ENCODE measurements around the gene PSD4.

Gene PSD4

GRCh38 chr2:113198790-113199612 lies 25.2 kb downstream of the PSD4 start:
- no peaks in the 10 kb centered on the region for H3K27me3 Mint-ChIP-seq
- H3K9me3 Mint-ChIP-seq: no peaks in the 10 kb centered on the region
- H3K36me3 Mint-ChIP-seq (ENCODE audit: low read depth): peaks cover 93% of the 10 kb centered on the region
- no peak overlapping the region for H3K4me3 Mint-ChIP-seq
- H3K4me1 Mint-ChIP-seq (ENCODE audit: low read depth): peaks cover 12% of the 10 kb centered on the region
- peak; percentile 85 for DNase-seq
- peak overlapping the region; percentile 26 for H3K27ac Mint-ChIP-seq

GRCh38 chr2:113200236-113200635 lies 26.5 kb downstream of the PSD4 start:
- peak overlapping the region; percentile 26 for H3K27ac Mint-ChIP-seq
- no peaks in the 10 kb centered on the region for H3K27me3 Mint-ChIP-seq
- peaks cover 20% of the 10 kb centered on the region for H3K4me1 Mint-ChIP-seq (ENCODE audit: low read depth)
- H3K36me3 Mint-ChIP-seq (ENCODE audit: low read depth): peaks cover 83% of the 10 kb centered on the region
- H3K9me3 Mint-ChIP-seq: no peaks in the 10 kb centered on the region
- no peak for DNase-seq
- no peak overlapping the region for H3K4me3 Mint-ChIP-seq

- no peaks in the 10 kb centered on the region for H3K9me3 Mint-ChIP-seq
- H3K27ac Mint-ChIP-seq: peak overlapping the region; percentile 26
- no peak overlapping the region for H3K4me3 Mint-ChIP-seq
- peaks cover 77% of the 10 kb centered on the region for H3K36me3 Mint-ChIP-seq (ENCODE audit: low read depth)
- no peak for DNase-seq
- H3K27me3 Mint-ChIP-seq: no peaks in the 10 kb centered on the region
- H3K4me1 Mint-ChIP-seq (ENCODE audit: low read depth): peaks cover 21% of the 10 kb centered on the region
These were observed 27.1 kb downstream of the PSD4 start for GRCh38 chr2:113200736-113201490.

- Mint-ChIP-seq H3K27me3 (no peaks in the 10 kb centered on the region), H3K27ac (peak overlapping the region; percentile 26), H3K4me3 (no peak overlapping the region), H3K36me3 (ENCODE audit: low read depth) (peaks cover 69% of the 10 kb centered on the region), H3K4me1 (ENCODE audit: low read depth) (peaks cover 23% of the 10 kb centered on the region), H3K9me3 (no peaks in the 10 kb centered on the region)
- DNase-seq: no peak
These were observed 27.9 kb downstream of the PSD4 start for GRCh38 chr2:113201496-113202304.

- H3K27ac Mint-ChIP-seq: peak overlapping the region; percentile 47
- peaks cover 21% of the 10 kb centered on the region for H3K4me1 Mint-ChIP-seq (ENCODE audit: low read depth)
- no peak for DNase-seq
- no peaks in the 10 kb centered on the region for H3K27me3 Mint-ChIP-seq
- H3K4me3 Mint-ChIP-seq: no peak overlapping the region
- no peaks in the 10 kb centered on the region for H3K9me3 Mint-ChIP-seq
- H3K36me3 Mint-ChIP-seq (ENCODE audit: low read depth): peaks cover 60% of the 10 kb centered on the region
These were observed 28.8 kb downstream of the PSD4 start for GRCh38 chr2:113202305-113203216.

- peak; percentile 8 for DNase-seq
- peak overlapping the region; percentile 47 for H3K27ac Mint-ChIP-seq
- H3K9me3 Mint-ChIP-seq: no peaks in the 10 kb centered on the region
- H3K4me1 Mint-ChIP-seq (ENCODE audit: low read depth): peaks cover 21% of the 10 kb centered on the region
- H3K36me3 Mint-ChIP-seq (ENCODE audit: low read depth): peaks cover 54% of the 10 kb centered on the region
- H3K27me3 Mint-ChIP-seq: no peaks in the 10 kb centered on the region
- no peak overlapping the region for H3K4me3 Mint-ChIP-seq
These were observed 29.4 kb downstream of the PSD4 start for GRCh38 chr2:113203217-113203530.

GRCh38 chr2:113203901-113204519 lies 30.2 kb downstream of the PSD4 start:
- peaks cover 21% of the 10 kb centered on the region for H3K4me1 Mint-ChIP-seq (ENCODE audit: low read depth)
- H3K4me3 Mint-ChIP-seq: no peak overlapping the region
- H3K27me3 Mint-ChIP-seq: no peaks in the 10 kb centered on the region
- H3K36me3 Mint-ChIP-seq (ENCODE audit: low read depth): peaks cover 49% of the 10 kb centered on the region
- H3K9me3 Mint-ChIP-seq: no peaks in the 10 kb centered on the region
- DNase-seq: peak; percentile 82
- H3K27ac Mint-ChIP-seq: peak overlapping the region; percentile 84

GRCh38 chr2:113206251-113206650 lies 32.5 kb downstream of the PSD4 start:
- Mint-ChIP-seq H3K4me3 (no peak overlapping the region), H3K9me3 (no peaks in the 10 kb centered on the region), H3K4me1 (ENCODE audit: low read depth) (peaks cover 19% of the 10 kb centered on the region), H3K27me3 (no peaks in the 10 kb centered on the region), H3K36me3 (ENCODE audit: low read depth) (peaks cover 29% of the 10 kb centered on the region), H3K27ac (peak overlapping the region; percentile 67)
- no peak for DNase-seq

GRCh38 chr2:113207021-113207420 lies 33.2 kb downstream of the PSD4 start:
- Mint-ChIP-seq H3K4me1 (ENCODE audit: low read depth) (peaks cover 19% of the 10 kb centered on the region), H3K4me3 (no peak overlapping the region), H3K9me3 (no peaks in the 10 kb centered on the region), H3K27ac (peak overlapping the region; percentile 4), H3K36me3 (ENCODE audit: low read depth) (peaks cover 22% of the 10 kb centered on the region), H3K27me3 (no peaks in the 10 kb centered on the region)
- DNase-seq: no peak

- H3K4me1 Mint-ChIP-seq (ENCODE audit: low read depth): peaks cover 14% of the 10 kb centered on the region
- H3K27ac Mint-ChIP-seq: no peak overlapping the region
These were observed 34.6 kb downstream of the PSD4 start for GRCh38 chr2:113208396-113208795.

GRCh38 chr2:113209011-113209645 lies 35.4 kb downstream of the PSD4 start:
- Mint-ChIP-seq H3K4me3 (no peak overlapping the region), H3K27ac (peak overlapping the region; percentile 55), H3K36me3 (ENCODE audit: low read depth) (peaks cover 1% of the 10 kb centered on the region), H3K4me1 (ENCODE audit: low read depth) (peaks cover 9% of the 10 kb centered on the region), H3K9me3 (no peaks in the 10 kb centered on the region), H3K27me3 (no peaks in the 10 kb centered on the region)
- DNase-seq: no peak

More at GRCh38 chr2:113208396-113208795, 34.6 kb downstream of the PSD4 start:
- Mint-ChIP-seq H3K9me3 (no peaks in the 10 kb centered on the region), H3K27me3 (no peaks in the 10 kb centered on the region), H3K4me3 (no peak overlapping the region), H3K36me3 (ENCODE audit: low read depth) (peaks cover 9% of the 10 kb centered on the region)
- DNase-seq: no peak

GRCh38 chr2:113209646-113210171 lies 35.9 kb downstream of the PSD4 start:
- no peaks in the 10 kb centered on the region for H3K9me3 Mint-ChIP-seq
- H3K4me1 Mint-ChIP-seq (ENCODE audit: low read depth): peaks cover 4% of the 10 kb centered on the region
- no peaks in the 10 kb centered on the region for H3K27me3 Mint-ChIP-seq
- DNase-seq: no peak
- H3K4me3 Mint-ChIP-seq: no peak overlapping the region
- no peaks in the 10 kb centered on the region for H3K36me3 Mint-ChIP-seq (ENCODE audit: low read depth)
- peak overlapping the region; percentile 55 for H3K27ac Mint-ChIP-seq
